Colon (tissue), 2 donors: Measurements from ENCODE around the gene EBF3.
"Not testable (repeated sequence)": the region's sequence is repeated elsewhere in the genome, so short reads cannot be mapped to it uniquely, and the experiment has no call there.

Source experiments
- FAIRE-seq: peaks from 2 replicates; lab custom pipeline; 2012; peaks lifted over from hg19 to GRCh38; lab: Jason Lieb, UNC
- donor health status: control.
- donor health status: control.

The EBF3 gene

DNA sequence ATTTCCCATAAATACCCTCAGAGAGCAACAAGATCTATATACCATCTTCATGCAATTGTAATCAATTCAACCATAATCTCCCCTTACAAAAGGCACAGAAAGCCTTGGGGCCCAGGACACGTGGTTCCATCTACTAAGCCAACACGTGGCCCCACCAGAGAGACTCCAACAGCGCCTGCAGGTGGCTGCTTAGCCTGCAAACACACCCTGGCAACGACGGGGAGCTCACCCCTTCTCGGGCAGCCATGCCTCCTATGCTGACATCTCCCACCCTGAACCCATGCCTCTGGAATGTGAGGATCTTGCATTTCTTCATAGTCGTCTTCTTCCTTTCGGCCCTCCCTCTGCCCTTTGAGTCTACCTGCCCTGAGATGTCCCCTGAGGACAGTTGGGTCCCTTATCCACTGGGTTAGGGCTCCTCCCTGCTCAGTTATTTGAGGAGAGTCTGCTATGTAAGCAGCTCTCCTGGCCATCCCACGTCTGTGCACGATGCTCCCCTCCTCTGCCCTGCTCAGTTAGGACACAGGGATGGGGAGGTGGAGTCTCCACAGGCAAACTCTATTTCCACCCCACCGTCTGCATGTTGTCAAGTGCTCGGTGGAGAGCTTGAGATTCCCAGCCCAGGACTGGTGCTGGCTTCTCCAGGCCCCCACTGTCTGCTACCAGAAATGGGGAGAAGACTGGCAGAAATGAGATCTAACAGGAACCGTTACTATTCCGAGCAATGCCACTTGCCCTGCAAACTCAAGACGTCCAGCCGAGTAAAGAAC lies 36.5 kb downstream of the EBF3 start:
- no peak for FAIRE-seq

DNA sequence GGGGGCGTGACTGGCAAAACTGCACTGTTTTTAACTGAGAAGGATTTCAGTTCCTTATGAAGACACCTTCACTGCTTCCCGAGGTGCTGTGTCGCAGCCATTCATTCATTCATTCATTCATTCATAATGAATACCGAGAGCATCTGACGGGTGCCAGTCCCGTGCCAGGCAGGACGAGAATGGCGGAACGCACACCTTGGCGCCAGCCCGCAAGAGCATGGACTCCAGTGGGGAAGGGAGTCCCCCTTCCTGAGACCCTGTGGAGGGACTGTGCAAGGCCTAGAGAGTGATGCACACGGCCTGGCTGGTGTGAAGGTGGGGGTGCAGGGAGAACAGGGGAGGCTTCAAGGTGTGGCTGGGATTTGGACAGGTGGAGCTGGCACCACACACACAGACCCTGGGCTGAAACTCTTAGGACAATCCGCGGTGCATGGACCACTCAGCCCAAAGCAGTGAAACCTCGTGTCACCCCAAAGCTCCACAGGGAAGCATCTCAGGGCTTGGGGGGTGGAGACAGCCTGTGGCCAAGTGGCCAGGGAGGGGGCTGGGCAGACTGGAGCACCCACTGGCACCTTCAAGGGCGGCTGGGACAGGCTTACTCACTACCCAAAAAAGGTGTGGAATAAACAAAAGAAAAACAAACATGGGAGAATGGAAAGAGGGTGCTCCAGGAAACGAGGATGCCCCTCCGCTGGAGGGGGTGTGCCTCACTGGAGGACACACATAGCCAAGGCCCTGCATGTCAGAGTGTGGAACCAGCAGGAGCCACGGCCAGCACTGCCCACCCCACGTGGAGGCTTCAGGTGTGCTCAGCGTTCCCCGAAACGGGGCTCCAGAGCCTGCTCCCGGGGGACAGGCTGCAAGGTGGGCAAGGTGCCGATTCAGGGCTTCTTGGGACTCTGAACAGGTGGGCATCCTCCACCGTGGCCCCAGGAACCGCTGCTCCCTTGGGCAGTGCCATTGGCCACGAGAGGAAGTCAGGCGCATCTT lies 37.7 kb downstream of the EBF3 start:
- no peak for FAIRE-seq

DNA sequence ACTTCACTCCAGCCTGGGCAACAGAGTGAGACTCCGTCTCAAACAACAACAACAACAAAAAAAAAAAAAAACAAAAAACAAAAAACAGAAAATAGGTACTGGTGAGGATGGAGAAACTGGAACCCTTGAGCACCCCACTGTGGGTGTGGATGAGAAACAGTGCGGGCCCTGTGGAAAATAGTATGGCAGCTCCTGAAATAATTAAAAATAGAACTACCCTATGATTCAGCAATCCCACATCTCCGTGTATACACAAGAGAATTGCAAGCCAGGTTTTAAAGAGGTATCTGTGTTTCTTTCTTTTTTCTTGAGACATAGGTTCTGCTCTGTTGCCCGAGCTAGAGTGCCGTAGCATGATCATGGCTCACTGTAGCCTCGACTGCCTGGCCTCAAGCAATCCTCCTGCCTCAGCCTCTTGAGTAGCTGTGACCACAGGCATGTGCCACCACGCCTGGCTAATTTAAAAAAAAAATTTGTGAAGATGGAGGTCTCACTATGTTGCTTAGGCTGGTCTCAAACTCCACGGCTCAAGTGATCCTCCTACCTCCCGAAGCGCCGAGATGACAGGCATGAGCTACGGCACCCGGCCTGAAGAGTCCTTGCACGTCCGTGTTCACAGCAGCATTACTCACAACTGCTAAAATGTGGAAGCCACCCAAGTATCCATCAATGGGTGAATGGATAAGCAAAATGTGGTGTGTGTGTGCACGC lies 39.5 kb downstream of the EBF3 start:
- FAIRE-seq = no peak

- FAIRE-seq = no peak
Measured at GRCh38 chr10:129922598-129923123, 41.4 kb downstream of the EBF3 start.

- FAIRE-seq = no peak
Measured at GRCh38 chr10:129921801-129922597, 42.1 kb downstream of the EBF3 start.

- no peak for FAIRE-seq
Measured at GRCh38 chr10:129921065-129921670, 42.9 kb downstream of the EBF3 start.

DNA sequence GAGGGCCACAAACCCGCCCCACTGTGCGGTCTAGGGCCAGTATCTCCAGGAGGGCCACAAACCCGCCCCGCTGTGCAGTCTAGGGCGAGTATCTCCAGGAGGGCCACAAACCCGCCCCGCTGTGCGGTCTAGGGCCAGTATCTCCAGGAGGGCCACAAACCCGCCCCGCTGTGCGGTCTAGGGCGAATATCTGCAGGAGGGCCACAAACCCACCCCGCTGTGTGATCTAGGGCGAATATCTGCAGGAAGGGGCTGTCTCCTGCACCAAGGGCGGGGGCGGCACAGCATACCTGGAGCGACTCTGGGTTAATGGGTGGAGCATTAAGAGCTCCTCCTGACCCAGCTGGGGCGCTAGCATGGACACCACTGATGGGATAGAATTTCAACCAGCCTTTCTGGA lies 43.9 kb downstream of the EBF3 start:
- not testable (repeated sequence) for FAIRE-seq

- FAIRE-seq = no peak
Measured at GRCh38 chr10:129919358-129919757, 44.7 kb downstream of the EBF3 start.

DNA sequence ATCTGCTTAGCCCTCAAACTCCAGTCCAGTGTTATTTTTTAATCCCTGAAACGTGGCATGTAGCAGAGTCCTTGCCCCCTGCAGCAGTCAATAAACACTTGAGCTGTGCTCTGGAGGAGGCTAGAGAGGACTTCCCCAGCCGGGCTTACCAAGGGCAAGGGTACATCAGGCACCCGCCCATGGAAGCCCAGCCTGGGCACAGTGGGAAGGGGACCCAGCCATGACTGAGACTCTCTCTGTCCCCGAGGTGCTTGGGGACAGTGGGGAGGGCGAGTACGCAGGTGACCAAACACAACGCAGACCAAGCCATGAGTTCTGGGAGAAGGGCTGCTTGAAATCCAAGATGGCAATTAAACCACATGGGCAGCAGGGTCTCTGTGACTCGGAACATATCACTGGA lies 45.2 kb downstream of the EBF3 start:
- no peak for FAIRE-seq

GRCh38 chr10:129918401-129918800 lies 45.7 kb downstream of the EBF3 start:
- FAIRE-seq = no peak

GRCh38 chr10:129917936-129918335 lies 46.1 kb downstream of the EBF3 start:
- FAIRE-seq = no peak

- FAIRE-seq = no peak
Measured at GRCh38 chr10:129916506-129916995, 47.5 kb downstream of the EBF3 start.

DNA sequence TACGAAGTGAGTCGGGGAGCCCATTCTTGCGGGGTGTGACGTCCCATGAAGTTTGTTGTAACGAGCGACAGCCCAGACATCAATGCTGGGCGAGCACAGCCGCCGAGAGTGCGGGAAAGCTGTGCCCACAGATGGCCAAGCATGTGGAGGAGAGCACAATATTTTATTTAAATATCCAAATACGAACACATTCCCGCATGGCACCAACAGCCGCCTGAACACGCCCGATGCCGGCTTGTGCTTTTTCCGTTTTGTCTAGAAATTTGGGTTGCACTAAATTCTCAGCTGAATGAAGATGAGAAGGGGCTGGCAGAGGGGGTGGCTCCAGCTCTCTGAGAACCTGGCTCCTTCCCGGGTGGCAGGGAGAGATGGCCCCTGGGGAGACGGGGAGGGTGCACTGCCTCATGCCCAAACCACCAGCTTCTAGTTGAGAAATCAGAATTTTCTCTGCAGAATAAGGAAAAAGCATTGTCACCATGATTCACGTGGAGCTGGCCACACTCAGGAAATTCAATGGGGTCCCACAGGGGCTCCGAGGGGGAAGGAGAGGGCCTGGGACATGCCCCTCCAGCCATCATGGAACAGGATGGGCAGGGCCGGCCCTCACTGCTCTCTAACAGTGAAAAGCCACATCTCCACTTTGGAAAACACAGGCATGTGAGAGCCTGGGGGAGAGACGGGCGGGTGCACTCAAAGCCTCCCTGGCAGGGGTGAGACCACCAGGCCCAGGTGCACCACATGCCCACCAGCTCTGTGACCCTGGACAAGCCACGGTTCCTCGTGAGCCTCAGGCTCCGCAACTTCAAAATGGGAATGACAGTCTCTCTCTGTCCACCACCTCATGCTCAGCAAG lies 48.3 kb downstream of the EBF3 start:
- no peak for FAIRE-seq

DNA sequence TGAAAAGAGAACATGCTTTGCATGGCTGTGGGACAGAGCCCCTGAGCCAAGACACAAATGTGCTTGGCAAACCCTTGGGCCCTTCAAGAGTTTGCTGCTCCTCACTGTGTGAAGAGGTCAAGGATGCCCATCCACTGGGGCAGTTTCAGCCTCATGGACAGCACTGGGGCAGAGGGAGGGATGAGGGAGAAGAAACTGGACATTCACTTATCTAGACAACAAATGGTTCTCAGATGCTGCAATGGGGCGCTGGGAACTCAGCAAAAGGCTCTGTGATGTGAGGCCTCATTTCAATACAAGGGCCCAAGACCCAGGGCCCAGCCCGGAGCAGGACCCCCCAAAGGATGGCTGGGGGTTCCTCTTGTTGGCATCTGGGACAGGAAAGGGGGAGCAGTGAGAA lies 49.1 kb downstream of the EBF3 start:
- no peak for FAIRE-seq

DNA sequence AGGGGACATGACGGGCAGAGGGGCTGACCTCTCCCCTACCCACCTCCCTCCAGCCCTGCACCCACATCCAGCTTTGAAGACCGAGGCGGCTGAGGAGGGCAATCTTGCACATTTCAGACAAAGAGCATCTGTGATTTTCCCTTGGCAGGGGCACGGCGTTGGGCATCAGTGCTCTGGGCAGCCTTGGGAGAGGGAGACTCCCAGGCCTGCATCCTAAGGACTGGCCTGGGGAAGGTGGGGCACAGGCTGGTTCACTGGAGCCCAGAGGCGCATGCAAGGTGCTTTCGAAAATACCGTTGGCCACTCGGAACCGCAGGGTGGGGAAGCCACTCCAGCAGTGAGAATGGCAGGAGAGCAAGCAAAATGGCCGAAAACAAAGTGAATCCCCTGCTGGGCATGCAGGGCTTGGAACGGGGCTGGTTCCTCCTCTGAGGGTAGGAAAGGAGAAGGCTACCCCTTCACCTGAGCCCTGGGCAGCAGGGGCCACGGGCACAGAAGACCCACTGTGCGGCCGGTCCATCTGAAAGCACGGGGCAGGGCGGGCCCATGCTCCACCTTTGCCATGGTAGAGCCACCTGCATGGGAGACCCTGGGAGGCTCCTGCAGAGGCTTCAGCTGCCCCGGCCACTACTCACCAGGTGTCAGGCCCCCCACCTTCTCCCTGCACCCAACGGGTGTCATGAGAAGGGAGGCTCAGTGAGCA lies 49.8 kb downstream of the EBF3 start:
- FAIRE-seq = no peak

GRCh38 chr10:129912986-129913695 lies 50.9 kb downstream of the EBF3 start:
- FAIRE-seq = no peak

DNA sequence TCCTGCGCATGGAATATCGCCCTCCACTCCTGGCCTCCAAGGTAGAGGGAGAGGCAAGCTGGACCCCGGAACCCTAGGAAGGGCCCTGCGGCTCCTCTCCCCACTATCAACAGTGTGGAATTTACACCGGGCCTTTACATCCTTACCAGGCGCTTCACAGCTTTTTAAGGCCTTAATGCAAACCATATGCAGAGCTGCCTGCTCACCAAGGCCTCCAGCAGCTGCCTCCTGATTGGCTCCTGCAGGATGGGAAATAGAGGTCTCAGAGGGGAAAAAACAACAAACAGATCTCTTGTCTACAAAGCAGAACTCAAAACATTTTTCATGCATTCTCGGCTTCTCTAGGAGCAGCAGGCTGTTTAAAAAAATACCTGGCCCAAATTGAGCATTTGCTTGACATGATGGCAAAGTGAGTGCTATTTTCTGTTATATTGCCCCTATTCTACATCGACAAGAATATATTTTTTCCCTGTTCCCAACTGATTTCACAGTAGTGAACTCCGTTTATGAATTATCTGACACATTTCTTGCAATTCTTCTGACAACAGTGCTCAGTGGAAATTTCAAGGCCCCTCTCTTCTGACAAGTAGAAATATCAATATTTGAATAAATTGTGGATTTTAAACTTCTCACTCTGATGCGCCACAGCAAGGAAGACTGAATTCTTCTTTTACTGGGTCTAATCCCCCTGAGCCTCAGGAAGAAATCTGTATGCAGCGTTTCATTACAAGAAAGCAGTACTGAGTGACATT lies 51.7 kb downstream of the EBF3 start:
- FAIRE-seq = no peak
